HL-60 (cell line): ENCODE results near the gene TIE1.

Source experiments
- DNase-seq, 2 experiments: peaks; one replicate each; pipeline ENCODE4 v3.0.0-alpha.2; 2010 to 2020; ENCODE audit warnings: low read depth in 1 of 2, low spot score in 1 of 2
- H3K27ac ChIP-seq: fragments of 250-450 bp; sonication (Bioruptor Pico); replicated peaks from 2 replicates; pipeline ENCODE4 v1.5.1; 2020; ENCODE audit warnings: mild to moderate bottlenecking, moderate library complexity
- H3K27me3 ChIP-seq: fragments of 250-450 bp; sonication (Bioruptor Pico); 2 replicates; pipeline ENCODE4 v1.5.1; 2021; ENCODE audit warnings: mild to moderate bottlenecking, moderate library complexity; ENCODE audit not compliant: insufficient read depth, poor library complexity, severe bottlenecking
- H3K4me3 ChIP-seq: replicated peaks from 2 replicates; pipeline ENCODE4 v1.5.1; 2011; ENCODE audit warnings: mild to moderate bottlenecking, control low read depth, low read length; ENCODE audit not compliant: insufficient read depth
- CTCF ChIP-seq: IDR thresholded peaks from one replicate; pipeline ENCODE4 v1.5.1; 2011; ENCODE audit warnings: low read length, control low read depth, inconsistent platforms; ENCODE audit not compliant: insufficient read depth
- GABPA ChIP-seq: IDR thresholded peaks from 2 replicates; pipeline ENCODE4 v1.6.1; 2012; ENCODE audit warnings: low read depth
- POLR2AphosphoS5 ChIP-seq: IDR thresholded peaks from 2 replicates; pipeline ENCODE4 v1.6.1; 2012; ENCODE audit warnings: low read depth
- REST ChIP-seq: IDR thresholded peaks from 2 replicates; pipeline ENCODE4 v1.6.1; 2012; ENCODE audit warnings: low read depth; ENCODE audit not compliant: insufficient replicate concordance
- SPI1 ChIP-seq: IDR thresholded peaks from 2 replicates; pipeline ENCODE4 v1.6.1; 2012; ENCODE audit warnings: low read depth, mild to moderate bottlenecking, borderline replicate concordance

TIE1 gene

GRCh38 chr1:43292679-43293078 lies 8.1 kb upstream of the TIE1 start:
- no peak overlapping the region for H3K4me3 ChIP-seq
- H3K27ac ChIP-seq: no peak overlapping the region
- no peak for DNase-seq
- H3K27me3 ChIP-seq: no peaks in the 10 kb centered on the region
- TF ChIP-seq REST (no peak), SPI1 (peak; percentile 21; the same call in 1 of the 2 replicates)

DNA sequence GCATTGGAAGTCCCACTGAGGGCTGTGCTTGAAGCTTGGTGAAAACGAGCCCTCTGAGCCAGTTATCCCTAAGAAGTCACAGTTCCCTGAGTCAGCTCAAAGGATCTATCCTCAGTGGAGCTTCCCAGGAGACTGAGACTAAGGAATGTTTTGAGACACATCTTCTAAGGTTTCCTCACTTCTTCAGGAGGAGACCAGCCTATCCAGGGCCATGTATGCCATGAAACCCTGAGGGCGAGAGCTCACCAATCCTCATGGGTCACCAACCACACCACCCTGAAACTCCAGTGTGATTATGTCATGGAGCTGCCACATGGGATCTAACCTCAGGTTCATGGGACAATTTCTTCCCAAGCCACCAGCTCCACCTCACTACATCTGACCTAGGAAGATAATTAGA lies 7.6 kb upstream of the TIE1 start:
- no peak for DNase-seq
- Histone ChIP-seq H3K27ac (no peak overlapping the region), H3K27me3 (no peaks in the 10 kb centered on the region), H3K4me3 (no peak overlapping the region)
- TF ChIP-seq CTCF (no peak), GABPA (no peak), POLR2AphosphoS5 (no peak), SPI1 (no peak), REST (no peak)

DNA sequence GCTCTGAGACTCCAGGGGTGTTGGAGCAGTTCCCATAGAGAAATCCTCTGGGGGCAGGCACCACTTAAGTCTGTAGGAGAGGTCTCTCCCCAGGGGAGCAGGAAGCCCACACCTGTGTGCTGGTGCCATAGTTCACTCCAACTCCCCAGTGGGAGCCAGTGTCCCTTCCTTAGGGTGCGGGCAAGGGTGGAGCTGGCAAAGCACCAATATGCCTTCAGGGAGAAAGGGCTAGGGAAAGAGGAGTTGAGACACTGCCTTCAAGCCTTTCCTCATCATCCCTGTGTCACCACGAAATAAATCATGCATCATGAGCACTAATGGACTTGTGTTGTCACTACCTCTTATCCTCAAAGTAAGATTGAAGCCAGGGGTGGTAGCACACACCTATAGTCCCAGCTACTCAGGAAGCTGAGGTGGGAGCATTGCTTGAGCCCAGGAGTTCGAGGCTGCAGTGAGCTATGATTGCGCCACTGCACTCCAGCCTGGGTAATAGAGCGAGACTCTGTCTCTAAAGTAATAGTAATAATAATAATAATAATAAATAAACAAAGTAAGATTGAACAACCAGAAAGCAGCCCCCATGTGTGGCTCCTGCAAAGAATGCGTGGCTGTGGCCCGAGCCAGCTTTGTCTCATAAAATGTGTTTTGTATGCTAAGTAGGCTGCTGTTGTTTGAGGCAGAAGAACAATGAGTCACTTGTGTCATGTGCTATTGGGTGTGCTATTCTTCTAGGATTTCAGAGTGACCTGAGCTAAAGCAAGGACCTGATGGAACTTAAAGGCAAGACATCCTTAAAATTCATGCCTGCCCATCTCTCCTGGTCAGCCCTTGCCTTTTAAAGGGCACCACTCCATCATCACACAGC lies 6.7 kb upstream of the TIE1 start:
- Histone ChIP-seq H3K27me3 (no peaks in the 10 kb centered on the region), H3K27ac (no peak overlapping the region), H3K4me3 (no peak overlapping the region)
- no peak for DNase-seq
- TF ChIP-seq GABPA (no peak), CTCF (no peak), REST (no peak), SPI1 (no peak), POLR2AphosphoS5 (no peak)
